GM18520 (cell line): ENCODE measurements around the gene SNX21.

Experiments used
- ATAC-seq: cut with Tn5 transposase; IDR thresholded peaks from one replicate; pipeline ENCODE4 v1.9.1; 2021; ENCODE audit not compliant: unreplicated experiment

The SNX21 gene

DNA sequence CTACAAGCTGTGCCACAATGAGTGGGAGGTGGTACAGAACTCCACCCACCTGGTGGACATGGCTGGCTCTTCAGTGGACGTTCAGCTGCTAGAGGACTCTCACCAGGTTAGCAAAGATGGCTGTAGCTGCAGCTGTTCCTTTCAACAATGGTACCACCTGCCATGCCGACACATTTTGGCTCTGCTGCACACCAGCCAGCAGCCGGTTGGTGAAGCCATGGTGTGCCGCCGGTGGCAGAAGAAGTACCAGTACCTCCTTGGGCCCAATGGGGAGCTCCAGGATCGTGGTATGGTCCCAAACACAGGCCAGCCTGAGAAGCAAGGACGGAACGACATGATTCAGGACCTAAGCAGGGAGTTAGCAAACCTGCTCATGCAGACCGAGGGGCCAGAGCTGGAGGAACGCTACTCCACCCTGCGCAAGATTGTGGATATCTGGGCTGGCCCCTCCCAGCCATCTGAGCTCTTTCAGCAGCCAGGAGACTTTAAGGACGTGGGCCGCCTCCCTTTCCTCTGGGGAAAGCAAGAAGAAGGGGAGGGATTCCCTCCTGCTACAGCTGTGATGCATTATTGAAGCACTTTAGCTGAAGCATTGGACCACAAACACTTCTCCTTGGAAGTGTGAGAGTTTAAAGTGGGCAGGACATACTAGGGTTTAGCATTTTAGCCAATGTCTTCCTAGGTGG, 44.6 kb downstream of the SNX21 start:
- ATAC-seq, result no peak

- ATAC-seq, result peak; percentile 99
Observed at GRCh38 chr20:45880988-45881788, 47.6 kb downstream of the SNX21 start, which contains the start of gene ZSWIM1. Gene ZSWIM1 (plus strand): TSS chr20:45881227. CDS start chr20:45882593, 1,366 bp downstream.

GRCh38 chr20:45882469-45883099, 49.0 kb downstream of the SNX21 start:
- no peak for ATAC-seq

DNA sequence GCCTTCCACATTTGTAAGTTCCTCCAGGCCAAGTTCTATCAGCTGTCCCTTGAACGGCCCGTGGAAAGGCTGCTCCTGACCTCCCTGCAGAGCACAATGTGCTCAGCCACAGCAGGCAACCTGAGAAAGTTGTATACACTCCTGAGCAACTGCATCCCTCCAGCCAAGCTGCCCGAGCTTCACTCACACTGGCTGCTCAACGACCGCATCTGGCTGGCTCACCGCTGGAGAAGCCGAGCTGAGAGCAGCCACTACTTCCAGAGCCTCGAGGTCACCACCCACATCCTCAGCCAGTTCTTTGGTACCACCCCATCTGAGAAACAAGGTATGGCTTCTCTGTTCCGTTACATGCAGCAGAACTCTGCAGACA, 49.5 kb downstream of the SNX21 start:
- ATAC-seq, result no peak

DNA sequence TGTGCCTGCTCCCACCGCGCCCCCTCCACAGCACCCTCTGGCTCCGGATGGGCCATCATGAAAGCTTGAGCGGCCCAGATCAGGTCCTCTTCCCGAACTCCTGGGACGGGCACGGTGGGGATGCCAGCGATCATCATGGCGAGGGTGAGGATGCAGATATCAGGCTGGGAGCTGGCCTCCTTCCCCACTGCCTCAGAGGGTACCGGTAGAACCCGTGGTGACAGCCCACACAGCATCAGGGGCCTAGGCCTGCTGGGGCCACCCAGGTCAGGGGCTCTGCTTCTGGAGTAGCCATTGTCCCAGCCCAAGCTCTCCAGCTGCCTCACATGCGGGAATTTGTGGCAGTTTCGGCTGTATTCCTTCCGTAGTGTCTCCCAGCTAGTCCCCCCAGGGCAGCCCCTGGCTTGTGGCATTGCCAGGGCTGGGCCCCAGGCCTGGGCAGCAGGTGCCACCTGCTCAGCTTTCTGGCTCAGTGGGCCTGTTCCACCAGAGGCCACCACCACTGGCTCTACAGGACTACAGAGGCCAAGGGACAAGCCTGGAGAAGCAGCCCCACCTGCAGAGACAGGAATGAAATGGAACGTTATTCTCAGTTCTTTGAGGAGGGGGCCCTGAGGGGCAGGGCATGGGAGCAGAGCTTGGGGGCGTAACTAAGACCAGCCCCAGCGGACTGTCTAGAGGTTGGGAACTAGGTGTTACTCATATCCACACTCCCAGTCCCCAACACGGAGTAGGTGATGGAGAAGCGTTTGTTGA, 53.2 kb downstream of the SNX21 start:
- ATAC-seq, result no peak

DNA sequence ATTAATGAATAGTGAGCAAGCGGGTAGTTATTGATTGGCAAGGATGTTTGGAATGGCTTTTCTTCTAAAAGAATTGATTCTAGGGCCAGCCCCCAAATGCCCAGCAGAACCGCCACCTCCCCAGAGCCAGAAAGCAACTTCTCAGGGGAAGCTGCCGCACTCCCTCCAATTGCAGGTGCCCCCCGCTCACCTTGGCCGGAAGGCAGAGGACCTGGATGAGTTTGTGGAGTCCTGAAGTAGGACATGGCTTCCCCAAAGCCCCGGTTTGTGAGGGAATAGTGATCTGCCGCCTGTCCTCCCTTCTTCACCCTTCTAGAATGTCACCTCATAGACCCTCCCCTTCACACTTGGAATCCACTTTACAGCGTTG, 53.7 kb downstream of the SNX21 start, which contains the start of gene SPATA25:
SPATA25 (minus strand) TSS at position 277 of the 370 bp plus-strand sequence; CDS start at position 245, 32 bp downstream.
- no peak for ATAC-seq

- no peak for ATAC-seq
Observed at GRCh38 chr20:45888681-45889080, 55.1 kb downstream of the SNX21 start.

GRCh38 chr20:45890077-45890984, 56.7 kb downstream of the SNX21 start:
- ATAC-seq, result no peak

- peak; percentile 66 for ATAC-seq
Observed at GRCh38 chr20:45890985-45891983, 57.7 kb downstream of the SNX21 start, which contains the start of the genes CTSA and NEURL2. Gene CTSA (plus strand): TSS chr20:45891335. CDS start chr20:45891569, 234 bp downstream. Gene NEURL2 (minus strand): TSS chr20:45891208. CDS start chr20:45890991, 217 bp downstream.

DNA sequence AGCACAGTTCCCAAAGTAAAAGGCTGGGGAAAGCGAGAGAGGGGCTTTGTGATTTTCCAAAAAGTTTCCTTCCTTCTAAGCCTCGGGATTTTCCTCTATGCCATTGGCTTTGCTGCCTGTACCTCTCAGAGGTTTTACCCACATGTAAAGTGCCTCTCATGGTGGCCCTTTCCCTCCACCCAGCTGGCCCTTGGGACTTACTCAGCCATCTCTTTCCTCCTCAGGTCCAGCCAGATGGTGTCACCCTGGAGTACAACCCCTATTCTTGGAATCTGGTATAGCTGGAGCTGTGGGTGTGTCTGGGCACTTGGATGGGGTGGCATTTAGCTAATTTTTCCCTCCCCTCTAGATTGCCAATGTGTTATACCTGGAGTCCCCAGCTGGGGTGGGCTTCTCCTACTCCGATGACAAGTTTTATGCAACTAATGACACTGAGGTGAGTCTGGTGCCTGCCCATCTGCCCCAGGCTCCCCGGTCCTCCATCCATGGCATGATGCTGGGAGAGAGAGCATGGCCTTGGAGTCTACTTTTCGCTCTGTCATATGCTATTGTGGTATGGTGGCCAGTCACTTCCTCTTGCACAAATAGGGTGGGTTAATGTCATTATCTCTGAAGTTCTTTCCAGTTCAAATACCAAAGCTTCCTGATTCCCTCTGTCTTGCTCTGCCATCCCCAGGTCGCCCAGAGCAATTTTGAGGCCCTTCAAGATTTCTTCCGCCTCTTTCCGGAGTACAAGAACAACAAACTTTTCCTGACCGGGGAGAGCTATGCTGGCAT, 58.6 kb downstream of the SNX21 start:
- ATAC-seq, result no peak
